AG04449 (cell line): ENCODE data around the gene SMG9.

ENCODE experiments used
- CTCF ChIA-PET: fragments of 350-600 bp; formaldehyde crosslinking; extraction: SDS; loops from one replicate; lab custom pipeline; 2021; ENCODE audit warnings: antibody characterized with exemption; lab: Yijun Ruan, JAX
- POLR2A ChIA-PET: fragments of 400-600, 350-600 bp; formaldehyde crosslinking; extraction: SDS; loops from one replicate; lab custom pipeline; 2020; ENCODE audit warnings: antibody characterized with exemption, inconsistent platforms; lab: Yijun Ruan, JAX
- DNase-seq: peaks from one replicate; pipeline ENCODE4 v3.0.0-alpha.2; 2010; ENCODE audit warnings: low read depth, low spot score
- H3K4me3 ChIP-seq: 2 replicates; pipeline ENCODE4 v1.5.1; 2011; ENCODE audit warnings: low read depth, mild to moderate bottlenecking, control low read depth, low read length
- TF ChIP-seq, protein P1 (sequence below): IDR thresholded peaks from one replicate; pipeline ENCODE4 v1.5.1; 2011; ENCODE audit warnings: mild to moderate bottlenecking, moderate library complexity, low read length, control low read depth, inconsistent platforms; ENCODE audit not compliant: insufficient read depth; ENCODE audit errors: missing control alignments

SMG9 gene

DNA sequence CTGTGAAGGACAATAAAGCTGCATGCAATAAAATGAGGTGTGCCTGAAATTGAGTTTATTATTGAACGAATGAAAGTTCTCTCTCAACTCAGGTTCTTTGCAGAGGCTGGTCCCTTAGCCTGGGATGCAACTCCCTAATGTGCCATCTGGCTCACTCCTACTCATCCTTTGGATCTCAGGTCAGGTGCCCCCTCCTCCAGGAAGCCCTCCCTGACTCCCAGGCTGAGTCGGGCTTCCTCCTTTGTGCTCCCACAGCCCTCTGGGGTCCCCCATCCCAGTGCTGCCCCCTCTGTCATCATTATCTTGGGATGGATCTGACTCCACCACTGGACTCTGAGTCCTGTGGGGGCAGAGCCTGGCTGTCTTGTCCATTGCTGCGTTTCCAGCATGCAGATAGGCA lies 41.6 kb downstream of the SMG9 start:
- TF ChIP-seq, protein P1, sequence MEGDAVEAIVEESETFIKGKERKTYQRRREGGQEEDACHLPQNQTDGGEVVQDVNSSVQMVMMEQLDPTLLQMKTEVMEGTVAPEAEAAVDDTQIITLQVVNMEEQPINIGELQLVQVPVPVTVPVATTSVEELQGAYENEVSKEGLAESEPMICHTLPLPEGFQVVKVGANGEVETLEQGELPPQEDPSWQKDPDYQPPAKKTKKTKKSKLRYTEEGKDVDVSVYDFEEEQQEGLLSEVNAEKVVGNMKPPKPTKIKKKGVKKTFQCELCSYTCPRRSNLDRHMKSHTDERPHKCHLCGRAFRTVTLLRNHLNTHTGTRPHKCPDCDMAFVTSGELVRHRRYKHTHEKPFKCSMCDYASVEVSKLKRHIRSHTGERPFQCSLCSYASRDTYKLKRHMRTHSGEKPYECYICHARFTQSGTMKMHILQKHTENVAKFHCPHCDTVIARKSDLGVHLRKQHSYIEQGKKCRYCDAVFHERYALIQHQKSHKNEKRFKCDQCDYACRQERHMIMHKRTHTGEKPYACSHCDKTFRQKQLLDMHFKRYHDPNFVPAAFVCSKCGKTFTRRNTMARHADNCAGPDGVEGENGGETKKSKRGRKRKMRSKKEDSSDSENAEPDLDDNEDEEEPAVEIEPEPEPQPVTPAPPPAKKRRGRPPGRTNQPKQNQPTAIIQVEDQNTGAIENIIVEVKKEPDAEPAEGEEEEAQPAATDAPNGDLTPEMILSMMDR = no peak
- CTCF ChIA-PET = no interaction called here
- H3K4me3 ChIP-seq = no peak overlapping the region
- DNase-seq = no peak
- POLR2A ChIA-PET = no interaction called here

DNA sequence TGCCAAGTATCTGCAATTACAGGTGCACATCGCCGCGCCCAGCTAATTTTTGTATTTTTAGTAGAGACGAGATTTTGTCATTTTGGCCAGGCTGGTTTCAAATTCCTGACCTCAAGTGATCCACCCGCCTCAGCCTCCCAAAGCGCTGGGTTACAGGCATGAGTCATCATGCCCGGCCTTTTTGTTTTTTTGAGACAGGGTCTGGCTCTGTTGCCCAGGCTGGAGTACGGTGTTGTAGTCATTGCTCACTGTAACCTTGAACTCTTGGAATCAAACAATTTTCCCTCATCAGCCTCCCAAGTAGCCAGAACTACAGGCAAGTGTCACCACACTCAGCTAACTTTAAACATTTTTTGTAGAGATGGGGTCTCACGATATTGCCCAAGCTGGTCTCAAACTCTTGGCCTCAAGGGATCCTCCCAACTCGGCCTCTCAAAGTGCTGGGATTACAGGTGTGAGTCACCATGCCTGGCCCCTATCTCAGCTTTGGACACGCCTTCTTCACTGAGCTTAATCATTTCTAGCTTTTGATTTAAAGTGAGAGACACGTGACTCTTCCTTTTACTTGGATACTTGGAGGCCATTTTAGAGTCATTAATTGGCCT lies 42.9 kb downstream of the SMG9 start:
- TF ChIP-seq, protein P1 = no peak
- DNase-seq = no peak
- CTCF ChIA-PET = interaction anchor here (1.1 kb wide), 1 partner anchor 9 kb away, joined by 4 read pairs; no protein-coding TSS in a partner anchor
- H3K4me3 ChIP-seq = no peak overlapping the region
- POLR2A ChIA-PET = no interaction called here

DNA sequence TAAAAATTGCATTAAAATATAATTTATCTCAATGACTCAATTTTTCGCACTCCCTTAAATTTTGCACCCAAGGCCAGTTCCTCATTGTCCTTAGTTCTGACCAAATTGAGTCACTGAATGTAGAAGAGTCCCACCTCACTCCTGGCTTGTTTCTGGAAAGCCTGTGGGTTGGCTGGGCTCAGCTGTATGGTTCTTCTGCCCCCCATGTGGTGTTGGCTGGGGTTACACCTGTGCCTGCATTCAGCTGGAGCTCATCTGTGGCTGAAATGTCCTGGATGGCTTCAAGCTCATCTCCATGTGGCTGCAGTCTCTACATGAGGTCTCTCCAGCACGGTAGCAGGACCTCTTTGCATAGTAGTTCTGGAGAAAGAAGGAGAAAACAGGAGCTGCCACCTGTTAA lies 46.0 kb downstream of the SMG9 start:
- TF ChIP-seq, protein P1 = no peak
- CTCF ChIA-PET = no interaction called here
- DNase-seq = no peak
- H3K4me3 ChIP-seq = no peak overlapping the region
- POLR2A ChIA-PET = no interaction called here

DNA sequence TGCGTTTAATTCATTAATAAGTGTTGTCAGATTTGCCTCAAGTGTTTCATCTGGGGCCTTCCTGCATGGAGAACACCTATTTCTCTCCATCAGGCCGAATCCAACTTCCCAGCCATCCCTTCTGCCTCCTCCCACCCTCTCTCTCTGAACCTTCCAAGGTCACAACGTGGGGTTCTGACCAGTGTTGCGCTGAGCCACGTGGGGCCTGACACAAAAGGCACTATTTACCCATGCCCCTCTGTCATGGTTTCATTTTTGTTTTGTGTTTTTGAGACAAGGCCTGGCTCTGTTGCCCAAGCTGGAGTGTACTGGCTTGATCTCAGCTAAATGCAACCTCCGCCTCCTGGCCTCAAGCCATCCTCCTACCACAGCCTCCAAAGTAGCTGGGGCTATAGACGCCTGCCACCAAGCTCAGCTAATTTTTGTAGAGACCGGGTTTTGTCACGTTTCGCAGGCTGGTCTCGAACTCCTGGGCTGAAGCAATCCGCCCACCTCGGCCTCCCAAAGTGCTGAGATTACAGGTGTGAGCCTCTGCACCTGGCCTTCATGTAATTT lies 47.5 kb downstream of the SMG9 start:
- POLR2A ChIA-PET = no interaction called here
- no peak overlapping the region for H3K4me3 ChIP-seq
- CTCF ChIA-PET = no interaction called here
- no peak for DNase-seq
- TF ChIP-seq, protein P1 = no peak

DNA sequence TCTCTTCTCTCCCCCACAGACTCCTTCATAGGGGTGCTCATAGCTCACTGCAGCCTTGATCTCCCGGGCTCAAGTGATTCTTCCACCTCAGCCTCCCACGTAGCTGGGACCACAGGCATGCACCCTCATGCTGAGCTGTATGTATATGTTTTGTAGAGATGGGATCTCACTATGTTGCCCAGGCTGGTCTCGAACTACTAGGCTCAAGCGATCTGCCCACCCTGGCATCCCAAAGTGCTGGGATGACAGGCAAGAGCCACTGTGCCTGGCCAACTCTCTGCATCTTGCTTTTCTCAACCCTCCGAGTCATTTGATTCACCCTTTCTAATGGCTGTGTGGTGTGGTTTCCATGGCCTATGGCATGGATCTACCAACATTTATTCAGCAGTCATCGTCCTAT lies 49.0 kb downstream of the SMG9 start:
- no peak overlapping the region for H3K4me3 ChIP-seq
- DNase-seq = no peak
- ChIA-PET POLR2A (no interaction called here), CTCF (no interaction called here)
- TF ChIP-seq, protein P1 = no peak

DNA sequence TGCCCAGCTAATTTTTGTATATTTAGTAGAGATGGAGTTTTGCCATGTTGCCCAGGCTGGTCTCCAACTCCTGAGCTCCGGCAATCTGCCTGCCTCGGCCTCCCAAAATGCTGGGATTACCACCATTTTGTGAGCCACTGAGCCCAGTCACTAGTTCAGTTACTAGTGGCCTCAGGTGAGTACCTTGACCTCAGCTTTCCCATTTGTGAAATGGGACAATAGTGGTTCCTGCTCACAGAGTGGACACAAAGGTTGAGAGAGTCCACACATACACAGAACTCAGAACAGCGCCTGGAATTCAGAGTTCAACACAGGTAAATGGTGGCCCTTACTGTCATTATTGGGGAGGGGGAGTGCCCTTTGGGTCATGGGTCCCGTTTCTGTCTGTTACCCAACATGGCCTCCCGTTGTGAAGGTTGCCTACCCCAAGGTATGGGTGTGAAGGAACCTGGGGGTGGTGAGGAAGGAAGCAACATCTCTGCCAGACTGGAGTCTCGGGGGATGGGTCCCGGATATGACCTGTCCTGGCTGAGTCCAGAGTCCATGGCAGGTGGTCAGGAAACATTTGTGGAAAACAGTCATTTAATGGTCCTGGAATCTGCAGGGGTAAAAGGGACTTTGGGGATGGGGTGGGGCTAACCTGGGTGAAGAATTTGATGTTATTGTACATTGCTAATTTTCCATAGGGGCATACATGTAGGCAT lies 50.6 kb downstream of the SMG9 start:
- TF ChIP-seq, protein P1 = no peak
- CTCF ChIA-PET = interaction anchor here (0.9 to 1.0 kb wide), 2 partner anchors 41 to 105 kb away, joined by 4 read pairs; no protein-coding TSS in a partner anchor
- no peak overlapping the region for H3K4me3 ChIP-seq
- no peak for DNase-seq
- POLR2A ChIA-PET = no interaction called here
